ENCODE results near the gene LGALS8. TPM values are rescaled to one million over a fixed set of nuclear protein-coding genes. Genes with fewer than 3 reads are reported as not detected.

LGALS8 gene
- total and polyA plus RNA-seq, 2 of the 4 experiments (the other 2 are of a cell fraction) = 41.3 to 57.7 TPM

- POLR2A ChIA-PET (ENCODE audit: unreplicated experiment) = no interaction called here
- in situ Hi-C loops (cut with MboI; ENCODE audit: low sequenced_read_pairs) (no loop called here), intact Hi-C loops (cut with micrococcal nuclease) (loop anchor here (2.0 to 5.0 kb wide), 2 partner anchors 15 to 37 kb away; no protein-coding TSS in a partner anchor), dilution Hi-C loops (cut with HindIII; ENCODE audit: low sequenced_read_pairs, unreplicated experiment) (no loop called here)
- Histone ChIP-seq H3K18ac (ENCODE audit: low read depth, low read length) (no peak overlapping the region), H2BK5ac (ENCODE audit: low read depth, low read length, poor library complexity, severe bottlenecking) (no peak overlapping the region), H3K9me1 (ENCODE audit: insufficient read depth, low read length) (no peaks in the 10 kb centered on the region), H3K36me3 (ENCODE audit: control insufficient read depth, insufficient read depth, low read length) (peaks cover 20% of the 10 kb centered on the region), H3K4ac (ENCODE audit: low read depth, low read length) (no peak overlapping the region), H2BK20ac (ENCODE audit: low read depth, low read length) (no peak overlapping the region), H4K5ac (ENCODE audit: low read depth, low read length) (no peak overlapping the region), H3K56ac (ENCODE audit: extremely low read depth, insufficient read depth, low read length) (no peak overlapping the region), H3K14ac (replicated peaks; ENCODE audit: low read depth, low read length) (no peak overlapping the region), H4K91ac (ENCODE audit: insufficient read depth, low read depth, low read length) (no peak overlapping the region), H3K79me1 (ENCODE audit: low read depth in 1 of 2, low read length in 2 of 2) (no peaks in the 10 kb centered on the region), H2AK9ac (replicated peaks; ENCODE audit: low read depth, low read length, poor library complexity) (no peak overlapping the region), H4K20me1 (ENCODE audit: insufficient read depth, low read length) (no peaks in the 10 kb centered on the region), H3K9ac (ENCODE audit: low read depth, low read length) (no peak overlapping the region), H3K9me3 (ENCODE audit: control insufficient read depth, insufficient read depth, low read length) (no peaks in the 10 kb centered on the region), H3K27ac (ENCODE audit: insufficient read depth, low read length) (no peak overlapping the region), H2BK120ac (ENCODE audit: low read depth, low read length) (no peak overlapping the region), H3K27me3 (ENCODE audit: control insufficient read depth, insufficient read depth, low read length) (no peaks in the 10 kb centered on the region), H4K8ac (ENCODE audit: low read depth in 2 of 2, low read length in 2 of 2) (no peak overlapping the region), H2BK15ac (ENCODE audit: low read depth, low read length) (no peak overlapping the region), H3K23ac (ENCODE audit: low read depth, low read length) (no peak overlapping the region), H2AFZ (replicated peaks; ENCODE audit: low read length, poor library complexity) (no peak overlapping the region), H2AK5ac (ENCODE audit: low read depth, low read length) (no peak overlapping the region), H3K4me2 (ENCODE audit: low read depth, low read length) (no peak overlapping the region), H3K4me3 (ENCODE audit: insufficient read depth, low read depth, low read length) (no peak overlapping the region), H3K4me1 (ENCODE audit: control insufficient read depth, insufficient read depth, low read length) (no peaks in the 10 kb centered on the region)
- no TSS peak for BruUV-seq (replicated peaks)
- ATAC-seq (ENCODE audit: low read depth) (no peak), DNase-seq (no peak)
- TF ChIP-seq SMC3 (IDR thresholded peaks at IDR 0.05; ENCODE audit: low read depth, low read length) (no peak), ELK1 (IDR thresholded peaks at IDR 0.05; ENCODE audit: borderline replicate concordance, low read depth, low read length) (no peak), RFX5 (IDR thresholded peaks at IDR 0.05; ENCODE audit: low read depth, low read length) (no peak), MAFK (IDR thresholded peaks at IDR 0.05; ENCODE audit: low read depth, low read length) (no peak), CEBPB (IDR thresholded peaks at IDR 0.05; ENCODE audit: low read depth, low read length) (no peak), POLR2A (IDR thresholded peaks at IDR 0.05; ENCODE audit: low read depth, low read length) (no peak), FOS (IDR thresholded peaks at IDR 0.05; ENCODE audit: low read depth, low read length) (no peak), RCOR1 (IDR thresholded peaks at IDR 0.05; ENCODE audit: insufficient replicate concordance, low read length) (no peak), NFE2L2 (IDR thresholded peaks at IDR 0.05; ENCODE audit: low read depth, low read length) (no peak), MXI1 (IDR thresholded peaks at IDR 0.05; ENCODE audit: borderline replicate concordance, low read depth, low read length) (no peak), CHD1 (IDR thresholded peaks at IDR 0.05; ENCODE audit: low read depth, low read length) (no peak), BHLHE40 (IDR thresholded peaks at IDR 0.05; ENCODE audit: low read depth, low read length) (no peak)
- TF ChIP-seq, protein P1, sequence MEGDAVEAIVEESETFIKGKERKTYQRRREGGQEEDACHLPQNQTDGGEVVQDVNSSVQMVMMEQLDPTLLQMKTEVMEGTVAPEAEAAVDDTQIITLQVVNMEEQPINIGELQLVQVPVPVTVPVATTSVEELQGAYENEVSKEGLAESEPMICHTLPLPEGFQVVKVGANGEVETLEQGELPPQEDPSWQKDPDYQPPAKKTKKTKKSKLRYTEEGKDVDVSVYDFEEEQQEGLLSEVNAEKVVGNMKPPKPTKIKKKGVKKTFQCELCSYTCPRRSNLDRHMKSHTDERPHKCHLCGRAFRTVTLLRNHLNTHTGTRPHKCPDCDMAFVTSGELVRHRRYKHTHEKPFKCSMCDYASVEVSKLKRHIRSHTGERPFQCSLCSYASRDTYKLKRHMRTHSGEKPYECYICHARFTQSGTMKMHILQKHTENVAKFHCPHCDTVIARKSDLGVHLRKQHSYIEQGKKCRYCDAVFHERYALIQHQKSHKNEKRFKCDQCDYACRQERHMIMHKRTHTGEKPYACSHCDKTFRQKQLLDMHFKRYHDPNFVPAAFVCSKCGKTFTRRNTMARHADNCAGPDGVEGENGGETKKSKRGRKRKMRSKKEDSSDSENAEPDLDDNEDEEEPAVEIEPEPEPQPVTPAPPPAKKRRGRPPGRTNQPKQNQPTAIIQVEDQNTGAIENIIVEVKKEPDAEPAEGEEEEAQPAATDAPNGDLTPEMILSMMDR (conservative IDR thresholded peaks at IDR 0.05; ENCODE audit: low read depth, low read length) = no peak
- CTCF ChIA-PET = no interaction called here
- no CpG with 5 or more reads among the region's 4 CpGs for WGBS, 2 experiments (ENCODE audit: extremely low coverage in 2 of 2, insufficient read length in 1 of 2)
Measured at GRCh38 chr1:236589531-236589930, 65.7 kb downstream of the LGALS8 start.

All from IMR-90 (cell line).